OCI-LY1 (cell line): ENCODE data around the gene DLX4.

ENCODE experiments used
- CTCF ChIP-seq: fragments of 200-600 bp; sonication (generic), shearing (Covaris generic); IDR thresholded peaks from 2 replicates; pipeline ENCODE4 v1.5.1; 2017; ENCODE audit warnings: mild to moderate bottlenecking, antibody characterized with exemption, low read length, moderate library complexity, mixed read lengths
- EZH2 ChIP-seq: fragments of 200-600 bp; sonication (generic), shearing (Covaris generic); IDR thresholded peaks from 2 replicates; pipeline ENCODE4 v1.8.0; 2017; ENCODE audit warnings: borderline replicate concordance, mixed run types, mild to moderate bottlenecking, antibody characterized with exemption, low read length, moderate library complexity, mixed read lengths

GRCh38 chr17:49956780-49957179, 12.2 kb upstream of the DLX4 start:
- TF ChIP-seq CTCF (no peak), EZH2 (no peak)
